IPS-NIHi7 (cell line): ENCODE results near the gene FAM234A.

Experiments used
- DNase-seq: peaks from one replicate; pipeline ENCODE4 v3.0.0; 2012; ENCODE audit warnings: mixed read lengths; ENCODE audit errors: extremely low spot score

The FAM234A gene

DNA sequence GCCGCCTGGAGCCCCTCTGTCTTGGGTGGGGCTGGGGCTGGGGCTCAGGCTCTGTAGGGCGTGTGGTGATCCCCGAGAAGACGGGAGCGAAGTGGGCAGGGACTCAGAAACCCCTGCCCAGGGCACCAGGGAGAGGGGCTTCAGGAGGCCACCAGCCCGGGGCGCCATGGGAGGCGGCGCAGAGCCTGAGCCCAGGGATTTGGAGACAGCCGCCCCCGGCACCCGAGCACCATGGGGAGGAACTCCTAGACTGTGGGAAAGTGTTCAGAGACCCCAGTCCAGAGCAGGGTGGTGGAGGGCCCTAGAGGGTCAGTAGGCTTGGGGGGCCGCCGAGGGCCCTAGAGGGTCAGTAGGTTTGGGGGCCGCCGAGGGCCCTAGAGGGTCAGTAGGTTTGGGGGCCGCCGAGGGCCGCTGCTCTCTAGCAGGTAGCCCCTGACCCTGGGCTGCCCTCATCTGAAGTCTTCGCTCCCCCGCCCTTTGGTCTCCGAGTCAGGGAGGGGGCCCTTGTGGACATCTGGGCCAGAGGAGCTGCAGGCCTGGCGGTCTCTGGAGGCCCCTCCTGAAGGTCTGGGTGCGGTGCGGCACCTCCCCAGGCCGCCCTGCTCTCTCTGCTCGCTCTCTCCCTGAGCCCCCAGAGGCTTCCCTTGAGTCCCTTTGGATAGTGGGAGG, 46.5 kb downstream of the FAM234A start:
- DNase-seq, result no peak

DNA sequence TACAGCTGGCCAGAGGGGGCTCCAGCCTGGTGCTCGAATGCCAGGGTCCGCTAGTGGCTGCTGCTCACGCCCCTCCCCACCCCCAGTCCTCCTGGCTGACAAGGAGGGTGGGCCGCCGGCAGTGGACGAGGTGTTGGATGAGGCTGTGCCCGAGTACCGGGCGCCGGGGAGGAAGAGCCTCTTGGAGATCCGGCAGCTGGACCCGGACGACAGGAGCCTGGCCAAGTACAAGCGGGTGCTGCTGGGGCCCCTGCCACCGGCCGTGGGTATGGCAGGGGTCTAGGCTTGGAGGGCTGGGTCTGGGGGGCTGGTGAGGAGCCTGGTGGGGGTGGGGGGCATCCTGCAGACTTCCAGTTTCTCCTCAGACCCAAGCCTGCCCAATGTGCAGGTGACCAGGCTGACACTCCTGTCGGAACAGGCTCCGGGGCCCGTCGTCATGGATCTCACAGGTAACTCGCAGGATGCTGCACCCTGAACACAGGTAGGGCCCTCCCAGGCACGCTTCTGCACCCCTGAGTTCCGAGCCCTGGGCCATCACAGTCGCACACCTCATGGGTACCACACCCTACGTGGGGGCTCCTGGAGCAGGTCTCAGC, 47.1 kb downstream of the FAM234A start:
- DNase-seq, result no peak

- DNase-seq, result no peak
These were observed 47.9 kb downstream of the FAM234A start for GRCh38 chr16:282491-282890.

DNA sequence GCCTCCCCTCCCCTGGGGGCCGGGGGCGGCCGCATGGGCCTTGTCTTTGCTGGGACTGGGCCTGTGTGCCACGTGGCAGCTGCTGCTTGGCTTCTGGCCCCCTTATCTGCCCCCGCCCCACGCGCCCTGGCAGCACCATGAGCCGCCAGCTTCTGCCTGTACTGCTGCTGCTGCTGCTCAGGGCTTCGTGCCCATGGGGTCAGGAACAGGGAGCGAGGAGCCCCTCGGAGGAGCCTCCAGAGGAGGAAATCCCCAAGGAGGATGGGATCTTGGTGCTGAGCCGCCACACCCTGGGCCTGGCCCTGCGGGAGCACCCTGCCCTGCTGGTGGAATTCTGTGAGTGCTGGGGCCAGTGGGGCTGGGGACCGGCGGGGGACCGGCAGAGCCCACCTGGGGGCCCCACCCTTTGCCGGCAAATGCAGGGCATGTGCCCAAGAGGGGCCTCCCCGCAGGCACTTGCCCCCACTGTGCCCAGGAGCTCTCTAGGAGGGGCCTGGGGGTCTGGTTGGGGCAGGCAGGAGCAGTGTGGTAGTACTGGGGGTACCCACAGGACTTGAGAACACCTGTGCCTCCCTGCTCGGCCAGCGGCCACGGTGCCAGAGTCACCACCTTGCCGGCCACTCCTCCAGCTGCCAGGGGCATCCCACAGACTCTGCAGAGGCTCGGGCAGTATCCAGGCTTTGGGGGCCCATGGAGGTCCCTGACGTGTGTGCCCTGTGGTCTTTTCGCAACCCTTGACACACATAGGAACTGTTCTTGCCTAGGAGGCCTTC, 48.6 kb downstream of the FAM234A start, which contains the start of gene PDIA2:
PDIA2 (plus strand) TSS at position 132 of the 773 bp plus-strand sequence; CDS start at position 138, 6 bp downstream.
- DNase-seq, result no peak

DNA sequence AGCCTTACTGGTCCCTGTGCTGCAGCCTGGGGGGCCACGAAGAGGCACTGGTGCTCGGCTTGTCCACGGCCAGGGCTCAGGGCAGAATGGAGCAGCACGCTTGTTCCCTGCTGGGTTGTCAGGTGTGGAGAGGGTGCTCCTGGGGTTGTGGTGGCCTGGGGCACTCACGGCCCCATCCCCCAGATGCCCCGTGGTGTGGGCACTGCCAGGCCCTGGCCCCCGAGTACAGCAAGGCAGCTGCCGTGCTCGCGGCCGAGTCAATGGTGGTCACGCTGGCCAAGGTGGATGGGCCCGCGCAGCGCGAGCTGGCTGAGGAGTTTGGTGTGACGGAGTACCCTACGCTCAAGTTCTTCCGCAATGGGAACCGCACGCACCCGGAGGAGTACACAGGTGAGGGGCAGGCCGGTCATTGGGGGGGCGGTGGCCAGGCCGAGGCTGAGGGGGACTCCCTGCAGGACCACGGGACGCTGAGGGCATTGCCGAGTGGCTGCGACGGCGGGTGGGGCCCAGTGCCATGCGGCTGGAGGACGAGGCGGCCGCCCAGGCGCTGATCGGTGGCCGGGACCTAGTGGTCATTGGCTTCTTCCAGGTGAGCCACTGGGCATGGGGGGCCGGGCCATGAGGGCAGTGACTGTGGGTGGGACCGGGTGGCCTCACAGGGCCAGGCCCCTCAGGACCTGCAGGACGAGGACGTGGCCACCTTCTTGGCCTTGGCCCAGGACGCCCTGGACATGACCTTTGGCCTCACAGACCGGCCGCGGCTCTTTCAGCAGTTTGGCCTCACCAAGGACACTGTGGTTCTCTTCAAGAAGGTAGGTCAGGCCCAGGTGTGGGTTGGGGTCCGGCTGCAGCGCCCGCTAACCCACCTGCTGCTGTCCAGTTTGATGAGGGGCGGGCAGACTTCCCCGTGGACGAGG, 49.8 kb downstream of the FAM234A start:
- DNase-seq, result no peak

GRCh38 chr16:285146-286055, 50.8 kb downstream of the FAM234A start:
- DNase-seq, result no peak

DNA sequence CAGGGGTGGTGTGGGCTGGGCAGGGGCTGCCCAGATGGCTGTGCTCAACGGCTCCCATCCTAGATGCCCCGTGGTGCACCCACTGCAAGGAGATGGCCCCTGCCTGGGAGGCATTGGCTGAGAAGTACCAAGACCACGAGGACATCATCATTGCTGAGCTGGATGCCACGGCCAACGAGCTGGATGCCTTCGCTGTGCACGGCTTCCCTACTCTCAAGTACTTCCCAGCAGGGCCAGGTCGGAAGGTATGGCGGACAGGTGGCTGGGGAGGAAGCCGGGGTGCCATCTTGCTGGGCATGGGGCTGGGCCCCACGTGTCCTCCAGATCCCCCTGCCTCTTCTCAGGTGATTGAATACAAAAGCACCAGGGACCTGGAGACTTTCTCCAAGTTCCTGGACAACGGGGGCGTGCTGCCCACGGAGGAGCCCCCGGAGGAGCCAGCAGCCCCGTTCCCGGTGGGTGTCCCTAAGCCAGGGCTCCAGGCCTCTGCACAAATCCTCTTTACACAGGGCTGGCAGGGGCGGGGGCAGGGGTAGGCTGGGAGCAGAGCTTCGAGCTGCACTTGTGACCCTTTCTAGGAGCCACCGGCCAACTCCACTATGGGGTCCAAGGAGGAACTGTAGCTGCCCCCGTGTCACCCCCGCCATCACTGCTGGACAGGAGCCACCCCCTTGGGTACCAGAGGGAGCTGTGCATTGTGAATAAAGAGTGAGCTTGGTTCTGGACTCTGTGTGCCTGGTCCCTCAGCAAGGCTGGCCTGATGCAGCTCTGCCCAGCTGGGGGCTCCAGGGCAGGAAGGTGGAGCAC, 52.1 kb downstream of the FAM234A start:
- DNase-seq, result no peak

DNA sequence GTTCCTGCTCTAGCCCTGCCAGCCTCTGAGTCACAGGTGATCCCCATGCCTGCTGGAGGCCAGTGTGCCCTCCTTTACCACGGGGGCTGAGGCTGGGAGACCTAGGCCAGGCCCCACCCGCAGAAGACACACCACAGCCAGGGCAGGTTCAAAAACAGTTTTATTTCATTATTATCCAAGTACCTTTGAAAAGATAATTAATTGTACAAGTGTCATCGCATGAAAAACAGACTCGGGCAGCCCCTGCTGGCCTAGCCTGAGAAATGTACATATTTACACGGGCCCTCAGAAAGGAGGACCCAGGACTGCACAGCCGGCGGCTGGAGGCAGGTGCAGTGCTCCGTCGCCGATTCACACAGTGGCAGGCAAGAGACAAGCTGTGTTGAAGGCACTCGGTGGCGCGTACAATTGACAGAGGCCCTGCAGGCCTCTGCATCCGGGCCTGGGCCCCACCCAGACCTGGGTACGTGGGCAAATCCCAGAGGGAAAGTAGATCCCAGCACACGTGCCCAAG, 52.7 kb downstream of the FAM234A start:
- no peak for DNase-seq

- no peak for DNase-seq
These were observed 53.6 kb downstream of the FAM234A start for GRCh38 chr16:287981-288920.

GRCh38 chr16:289395-289997, 54.9 kb downstream of the FAM234A start:
- no peak for DNase-seq

- DNase-seq, result no peak
These were observed 55.5 kb downstream of the FAM234A start for GRCh38 chr16:290015-290680.

DNA sequence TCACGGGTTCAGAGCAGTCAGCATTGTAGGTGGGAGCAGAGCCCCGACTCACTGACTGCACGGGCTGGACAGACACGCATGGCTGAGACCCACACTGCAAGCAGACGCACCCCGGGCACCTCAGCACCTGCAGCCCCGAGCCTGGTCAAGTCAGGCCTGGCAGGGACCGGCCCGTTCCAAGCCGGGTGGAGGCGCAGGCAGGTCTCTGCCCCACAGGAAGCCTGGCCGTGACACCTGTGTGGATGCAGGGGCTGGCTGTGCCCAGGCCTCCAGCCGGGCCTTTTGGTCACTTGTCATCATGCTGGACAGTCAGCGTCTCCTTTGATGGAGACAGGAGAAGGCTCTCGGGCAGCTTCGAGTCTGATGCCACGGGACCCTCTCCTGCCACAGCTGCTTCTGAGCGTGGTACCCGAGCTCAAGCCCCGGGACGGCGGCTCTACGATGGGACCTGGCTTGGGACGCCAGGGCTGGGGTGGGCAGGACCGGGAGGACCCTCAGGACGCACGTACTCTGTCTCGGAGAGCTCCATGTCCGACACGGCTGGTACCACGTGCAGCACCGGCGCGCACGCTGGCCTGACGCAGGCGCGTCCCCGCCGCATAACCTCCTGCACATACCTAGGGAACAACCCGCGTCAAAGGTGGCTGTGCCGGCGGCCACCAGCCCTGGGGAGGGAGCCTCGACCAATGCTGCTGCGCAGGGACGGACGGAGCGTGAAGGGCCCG, 56.2 kb downstream of the FAM234A start:
- DNase-seq, result no peak

DNA sequence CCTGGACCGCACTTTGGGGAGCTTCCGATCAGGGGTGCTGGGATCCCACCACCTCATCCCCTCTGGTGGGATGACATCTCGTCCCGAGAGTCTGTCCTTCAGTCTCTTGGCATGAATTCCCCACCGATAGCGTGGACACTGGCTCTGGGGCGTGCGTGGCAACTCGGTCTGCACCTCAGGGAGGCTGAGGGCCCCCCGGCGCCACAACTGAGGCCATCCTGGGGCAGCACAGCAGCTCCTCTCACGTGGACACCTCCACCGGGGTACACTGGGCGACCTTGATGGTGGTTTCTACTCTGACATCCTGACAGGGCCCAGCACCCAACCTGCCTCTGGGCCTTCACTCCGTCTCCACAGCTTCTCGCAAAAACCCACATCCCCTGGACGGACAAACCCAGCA, 56.9 kb downstream of the FAM234A start:
- DNase-seq, result no peak

DNA sequence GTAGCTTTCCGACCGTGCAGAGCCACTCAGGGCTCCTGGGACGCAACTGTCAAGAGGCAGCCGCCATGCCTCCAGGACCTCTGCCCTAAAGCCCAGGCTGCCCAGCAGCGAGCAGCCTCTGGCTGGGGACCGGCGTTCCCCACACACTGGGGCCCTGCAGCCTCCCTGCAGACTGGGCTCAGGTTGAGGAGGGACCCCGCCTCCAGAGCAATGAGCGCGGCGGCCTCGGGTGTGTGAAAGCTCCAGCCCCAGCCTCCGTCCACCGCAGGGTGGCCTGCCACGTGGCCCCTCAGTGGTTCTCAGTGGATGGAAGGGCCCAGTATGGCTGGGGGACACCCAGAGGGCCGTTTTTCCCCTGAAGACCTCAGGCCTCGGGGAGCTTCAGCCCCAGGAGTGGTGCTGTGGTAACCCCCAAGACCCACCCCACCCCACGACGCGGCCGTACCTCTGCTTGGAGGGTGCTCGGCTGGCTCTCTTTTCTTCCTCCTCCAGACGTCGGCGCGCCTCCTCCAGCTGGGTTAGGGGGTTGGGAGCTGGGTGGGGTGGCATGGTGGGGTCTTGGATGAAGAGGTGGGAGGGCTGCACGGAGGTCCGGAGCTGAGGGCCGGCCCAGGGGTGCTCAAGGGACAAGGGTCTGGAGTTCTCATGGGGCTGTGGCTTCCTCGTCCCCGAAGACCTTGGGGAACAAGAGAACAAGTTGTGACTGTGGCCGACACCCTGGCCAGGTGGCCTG, 58.6 kb downstream of the FAM234A start:
- no peak for DNase-seq

- DNase-seq, result no peak
These were observed 61.7 kb downstream of the FAM234A start for GRCh38 chr16:296276-296675.
